Measurements from ENCODE around the gene CD46.

Gene CD46

GRCh38 chr1:207831517-207832327 is 79.9 kb downstream of the CD46 start:
- DNase-seq = no peak

GRCh38 chr1:207832796-207833195 is 80.9 kb downstream of the CD46 start:
- no peak for DNase-seq

GRCh38 chr1:207833381-207833780 is 81.5 kb downstream of the CD46 start:
- DNase-seq = no peak

- no peak for DNase-seq
Measured at GRCh38 chr1:207833956-207834660, 82.3 kb downstream of the CD46 start.

GRCh38 chr1:207835958-207836357 is 84.1 kb downstream of the CD46 start:
- no peak for DNase-seq

- no peak for DNase-seq
Measured at GRCh38 chr1:207836591-207837347, 84.9 kb downstream of the CD46 start.

GRCh38 chr1:207837673-207838072 is 85.8 kb downstream of the CD46 start:
- DNase-seq = no peak

GRCh38 chr1:207838156-207839082 is 86.6 kb downstream of the CD46 start:
- DNase-seq = no peak

GRCh38 chr1:207839083-207839413 is 87.2 kb downstream of the CD46 start:
- no peak for DNase-seq

GRCh38 chr1:207840380-207840779 is 88.5 kb downstream of the CD46 start:
- DNase-seq = no peak

GRCh38 chr1:207841293-207841692 is 89.4 kb downstream of the CD46 start:
- DNase-seq = no peak

- no peak for DNase-seq
Measured at GRCh38 chr1:207841901-207842300, 90.0 kb downstream of the CD46 start.

- no peak for DNase-seq
Measured at GRCh38 chr1:207842506-207842905, 90.7 kb downstream of the CD46 start.

- DNase-seq = no peak
Measured at GRCh38 chr1:207844371-207844770, 92.5 kb downstream of the CD46 start.

All from left hindlimb (tissue), 1 donor.